Esophagus squamous epithelium (tissue), 4 donors: ENCODE measurements around the gene ACLY. TPM values are rescaled to one million over a fixed set of nuclear protein-coding genes. Genes with fewer than 3 reads are reported as not detected.

Source experiments
- small RNA-seq, 4 donors: library from RNA; depleted of rRNA; stranded (forward); fragments of <200 nt; gene quantifications; one replicate each; pipeline ENCODE3, GENCODE V24; 2016
- total RNA-seq, 4 donors: library from RNA; depleted of rRNA; stranded (reverse); fragments of >200 nt; gene quantifications; one replicate each; pipeline ENCODE4 v1.1.0, GENCODE V29; 2016

Gene ACLY
- total RNA-seq, 4 donors from 2014 or later: 51.5 to 121 (median 62.7) TPM

Small RNA genes within 50 kb of the gene (small RNA-seq; reads per million reads assigned to genes)
- gene AC125257.2: 0 reads per million in 4 donors

Other genes with a start within 250 kb of the ACLY start
- gene EIF1, start 230.1 kb downstream of the ACLY start, total RNA-seq: 100 to 1,000 TPM in 3 of 4 donors, 10 to 100 TPM in 1; 96.5 to 311 (median 223) TPM
- gene GAST, start 206.6 kb downstream of the ACLY start, total RNA-seq: not detected
- under 1 TPM; 0.34 to 0.94 (median 0.53) TPM for gene HAP1, start 184.3 kb downstream of the ACLY start, total RNA-seq
- 1,000 to 10,000 TPM in 2 of 4 donors, 100 to 1,000 TPM in 2; 709 to 2,355 (median 1,148) TPM for gene JUP, start 132.2 kb downstream of the ACLY start, total RNA-seq
- gene P3H4, start 107.0 kb downstream of the ACLY start, total RNA-seq: 1 to 10 TPM; 2.4 to 7.1 (median 3.7) TPM
- gene FKBP10, start 105.9 kb downstream of the ACLY start, total RNA-seq: 10 to 100 TPM in 2 of 4 donors, 1 to 10 TPM in 1, under 1 TPM in 1; 0.19 to 21.4 (median 8.4) TPM
- gene NT5C3B, start 82.7 kb downstream of the ACLY start, total RNA-seq: 10 to 100 TPM; 23.8 to 45.4 (median 30.5) TPM
- gene KLHL10, start 81.1 kb downstream of the ACLY start, total RNA-seq: under 1 TPM in 1 of 4 donors, not detected in 3; 0.57 TPM
- 10 to 100 TPM; 11.8 to 20.4 (median 13.1) TPM for gene KLHL11, start 53.5 kb downstream of the ACLY start, total RNA-seq
- gene ODAD4, start 11.7 kb upstream of the ACLY start, total RNA-seq: under 1 TPM in 1 of 4 donors, not detected in 3; 0.38 TPM
- 10 to 100 TPM; 45.3 to 66.0 (median 53.0) TPM for gene CNP, start 47.8 kb upstream of the ACLY start, total RNA-seq
- gene DNAJC7, start 98.5 kb upstream of the ACLY start, total RNA-seq: 10 to 100 TPM; 42.6 to 82.0 (median 67.2) TPM
- gene NKIRAS2, start 101.1 kb upstream of the ACLY start, total RNA-seq: 10 to 100 TPM; 34.0 to 48.6 (median 35.7) TPM
- under 1 TPM in 3 of 4 donors, not detected in 1; 0.35 to 0.57 (median 0.48) TPM for gene C17orf113, start 131.7 kb upstream of the ACLY start, total RNA-seq
- under 1 TPM in 2 of 4 donors, not detected in 2; 0.18 to 0.38 TPM for gene ZNF385C, start 179.5 kb upstream of the ACLY start, total RNA-seq
- 10 to 100 TPM in 1 of 4 donors, 1 to 10 TPM in 3; 3.9 to 10.4 (median 8.9) TPM for gene DHX58, start 193.8 kb upstream of the ACLY start, total RNA-seq
- gene KAT2A, start 202.4 kb upstream of the ACLY start, total RNA-seq: 10 to 100 TPM in 3 of 4 donors, 1 to 10 TPM in 1; 9.3 to 34.1 (median 27.0) TPM
- gene HSPB9, start 203.9 kb upstream of the ACLY start, total RNA-seq: not detected
- gene RAB5C, start 236.0 kb upstream of the ACLY start, total RNA-seq: 100 to 1,000 TPM in 1 of 4 donors, 10 to 100 TPM in 3; 68.5 to 107 (median 78.6) TPM